Osteoblast (primary cell): Measurements from ENCODE around the gene KIF2A. TPM values are rescaled to one million over a fixed set of nuclear protein-coding genes. Genes with fewer than 3 reads are reported as not detected.

Experiments used
- DNase-seq: peaks from one replicate; pipeline ENCODE4 v3.0.0; 2011; ENCODE audit warnings: low spot score, mixed read lengths; ENCODE audit not compliant: insufficient read length; ENCODE audit errors: missing footprints
- H2AFZ ChIP-seq: 2 replicates; pipeline ENCODE4 v1.6.0; 2011; ENCODE audit warnings: mild to moderate bottlenecking, low read length
- H3K27ac ChIP-seq: 2 replicates; pipeline ENCODE4 v1.5.1; 2011; ENCODE audit warnings: mild to moderate bottlenecking, low read depth, low read length, moderate library complexity
- H3K27me3 ChIP-seq: 2 replicates; pipeline ENCODE4 v1.6.0; 2012; ENCODE audit warnings: mild to moderate bottlenecking, control low read depth, inconsistent platforms, low read length, moderate library complexity; ENCODE audit not compliant: insufficient read depth
- H3K36me3 ChIP-seq: 2 replicates; pipeline ENCODE4 v1.5.1; 2011; ENCODE audit warnings: mild to moderate bottlenecking, low read length, control low read depth, moderate library complexity; ENCODE audit not compliant: insufficient read depth
- H3K4me1 ChIP-seq: 2 replicates; pipeline ENCODE4 v1.5.1; 2011; ENCODE audit warnings: mild to moderate bottlenecking, low read length, control low read depth, moderate library complexity; ENCODE audit not compliant: insufficient read depth
- H3K4me2 ChIP-seq: 2 replicates; pipeline ENCODE4 v1.6.0; 2011; ENCODE audit warnings: mild to moderate bottlenecking, low read length; ENCODE audit not compliant: insufficient read depth
- H3K4me3 ChIP-seq: fragments of 200-600 bp; sonication (generic); 3 replicates; pipeline ENCODE4 v1.5.1; 2012; ENCODE audit warnings: mild to moderate bottlenecking, low read length, inconsistent platforms; ENCODE audit not compliant: insufficient read depth
- H3K79me2 ChIP-seq: 2 replicates; pipeline ENCODE4 v1.6.0; 2012; ENCODE audit warnings: mild to moderate bottlenecking, low read length, control low read depth, inconsistent platforms; ENCODE audit not compliant: insufficient read depth
- H3K9me3 ChIP-seq: 2 replicates; pipeline ENCODE4 v1.5.1; 2011; ENCODE audit warnings: low read depth, low read length, control low read depth
- H4K20me1 ChIP-seq: 2 replicates; pipeline ENCODE4 v1.6.0; 2012; ENCODE audit warnings: mild to moderate bottlenecking, low read length, control low read depth; ENCODE audit not compliant: insufficient read depth
- CTCF ChIP-seq: IDR thresholded peaks from 2 replicates; pipeline ENCODE4 v1.5.1; 2011; ENCODE audit warnings: mild to moderate bottlenecking, low read depth, low read length, moderate library complexity; ENCODE audit errors: extremely low read depth
- total RNA-seq: library from RNA; depleted of rRNA; stranded (reverse); fragments of >200 nt; gene quantifications from 2 replicates; pipeline ENCODE4 v1.2.3, GENCODE V29; 2012

The KIF2A gene
- total RNA-seq, 1 donor = 52.8 TPM

DNA sequence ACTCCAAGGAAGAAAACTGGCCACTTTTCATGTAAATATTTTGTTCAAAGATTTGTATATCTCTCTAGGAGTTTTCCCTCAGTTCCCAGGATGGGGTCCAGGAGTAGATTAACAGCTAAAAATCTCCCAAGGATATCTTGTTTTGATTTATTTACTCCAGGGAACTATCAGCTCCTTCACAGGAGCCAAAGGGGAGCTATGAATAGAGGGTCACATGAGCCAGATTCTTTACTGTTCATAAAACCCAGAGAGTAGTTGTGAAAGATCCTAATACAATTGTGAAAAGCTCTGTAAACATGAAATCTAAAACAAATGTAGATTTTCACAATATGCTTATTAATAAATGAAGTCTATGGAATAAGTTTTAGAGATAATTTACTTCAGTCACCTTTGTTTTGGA, 80.8 kb downstream of the KIF2A start:
- Histone ChIP-seq H3K4me3 (no peak overlapping the region), H4K20me1 (no peaks in the 10 kb centered on the region), H3K27me3 (no peaks in the 10 kb centered on the region), H3K9me3 (no peaks in the 10 kb centered on the region), H2AFZ (no peak overlapping the region), H3K27ac (no peak overlapping the region), H3K79me2 (no peaks in the 10 kb centered on the region), H3K36me3 (peaks cover 54% of the 10 kb centered on the region), H3K4me1 (no peaks in the 10 kb centered on the region), H3K4me2 (no peak overlapping the region)
- TF ChIP-seq CTCF = no peak
- no peak for DNase-seq

DNA sequence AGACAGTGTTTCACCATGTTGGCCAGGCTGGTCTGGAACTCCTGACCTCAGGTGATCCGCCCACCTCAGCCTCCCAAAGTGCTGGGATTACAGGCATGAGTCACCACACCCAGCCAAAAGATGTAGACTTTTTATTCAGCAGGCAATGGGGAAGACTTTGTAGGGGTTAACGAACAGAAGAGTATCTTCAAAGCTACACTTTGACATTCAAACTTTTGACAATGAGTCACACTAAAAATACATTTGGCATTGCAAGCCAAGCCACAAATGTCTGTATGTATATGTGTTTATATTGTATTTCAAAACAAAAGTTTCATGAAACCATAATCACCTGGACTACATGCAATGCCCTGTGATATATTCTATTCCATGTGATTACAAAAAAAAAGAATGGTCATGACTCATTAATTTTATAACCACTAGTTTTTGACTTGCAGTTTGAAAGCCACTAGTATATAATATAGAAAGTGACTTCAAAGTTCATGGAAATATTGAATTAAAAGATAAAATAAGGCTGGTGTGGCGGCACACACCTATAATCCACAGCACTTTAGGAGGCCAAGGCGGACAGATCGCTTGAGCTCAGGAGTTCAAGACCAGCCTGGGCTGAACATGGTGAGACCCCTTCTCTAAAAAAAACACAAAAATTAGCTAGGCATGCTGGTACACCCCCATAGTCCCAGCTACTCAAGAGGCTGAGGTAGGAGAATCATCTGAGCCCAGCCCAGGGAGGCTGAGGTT, 89.4 kb downstream of the KIF2A start:
- Histone ChIP-seq H3K27ac (peak overlapping the region; percentile 43), H3K36me3 (peaks cover 66% of the 10 kb centered on the region)

GRCh38 chr5:62403411-62404250, 97.6 kb downstream of the KIF2A start, which contains the start of gene DIMT1:
Gene DIMT1, minus strand, starts transcription at chr5:62403905. Its CDS starts 133 bp downstream, at chr5:62403772.
- Histone ChIP-seq H3K36me3 (peaks cover 12% of the 10 kb centered on the region), H3K4me1 (peaks cover 14% of the 10 kb centered on the region), H3K27ac (peak within 1 kb of the TSS; percentile 95), H3K9me3 (no peaks in the 10 kb centered on the region), H3K4me2 (peak within 1 kb of the TSS; percentile 100), H4K20me1 (no peaks in the 10 kb centered on the region), H3K79me2 (peaks cover 16% of the 10 kb centered on the region), H3K4me3 (peak within 1 kb of the TSS; percentile 81), H3K27me3 (no peaks in the 10 kb centered on the region), H2AFZ (peak within 1 kb of the TSS; percentile 95)
- TF ChIP-seq CTCF = no peak
- peak; percentile 97 for DNase-seq

More for the DNA sequence above, 89.4 kb downstream of the KIF2A start:
- no peak overlapping the region for H3K4me2 ChIP-seq
- no peaks in the 10 kb centered on the region for H3K27me3 ChIP-seq
- no peaks in the 10 kb centered on the region for H3K79me2 ChIP-seq
- no peaks in the 10 kb centered on the region for H3K9me3 ChIP-seq
- no peaks in the 10 kb centered on the region for H4K20me1 ChIP-seq
- no peak for DNase-seq
- no peak overlapping the region for H2AFZ ChIP-seq
- no peak overlapping the region for H3K4me3 ChIP-seq
- H3K4me1 ChIP-seq = peaks cover 7% of the 10 kb centered on the region
- no peak for TF ChIP-seq CTCF
